ENCODE measurements around the gene THSD1.

GRCh38 chr13:52393572-52394357 lies 12.2 kb downstream of the THSD1 start:
- no peak for TF ChIP-seq POLR2A (IDR thresholded peaks at IDR 0.05)
- no peak for TF ChIP-seq CTCF (IDR thresholded peaks at IDR 0.05)
